GM12874 (cell line): ENCODE results near the gene RPL41.

Experiments
- TF ChIP-seq, protein P1 (sequence below): IDR thresholded peaks from 2 replicates; pipeline ENCODE4 v1.5.1; 2011; ENCODE audit warnings: low read depth, mild to moderate bottlenecking, control low read depth, low read length, moderate library complexity; ENCODE audit not compliant: insufficient read depth

RPL41 gene

DNA sequence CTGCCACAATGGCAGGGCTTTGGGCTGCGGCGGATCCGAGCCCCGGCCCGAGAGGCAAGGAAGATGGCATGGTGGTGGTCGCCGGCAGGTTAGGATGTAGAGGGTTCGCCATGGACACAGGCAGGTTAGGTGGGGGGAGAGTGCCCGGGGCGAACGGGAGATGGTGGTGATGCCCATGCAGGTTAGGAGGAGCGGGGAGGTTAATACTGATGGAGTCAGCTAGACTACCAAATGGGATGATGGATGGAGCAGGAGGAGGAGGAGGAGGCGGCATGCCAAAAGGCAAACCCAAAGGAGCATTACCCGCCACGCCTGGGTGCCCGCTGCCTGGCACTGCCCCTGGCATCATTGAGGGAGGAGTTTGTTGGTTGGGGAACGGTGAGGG lies 47.9 kb downstream of the RPL41 start:
- TF ChIP-seq, protein P1, sequence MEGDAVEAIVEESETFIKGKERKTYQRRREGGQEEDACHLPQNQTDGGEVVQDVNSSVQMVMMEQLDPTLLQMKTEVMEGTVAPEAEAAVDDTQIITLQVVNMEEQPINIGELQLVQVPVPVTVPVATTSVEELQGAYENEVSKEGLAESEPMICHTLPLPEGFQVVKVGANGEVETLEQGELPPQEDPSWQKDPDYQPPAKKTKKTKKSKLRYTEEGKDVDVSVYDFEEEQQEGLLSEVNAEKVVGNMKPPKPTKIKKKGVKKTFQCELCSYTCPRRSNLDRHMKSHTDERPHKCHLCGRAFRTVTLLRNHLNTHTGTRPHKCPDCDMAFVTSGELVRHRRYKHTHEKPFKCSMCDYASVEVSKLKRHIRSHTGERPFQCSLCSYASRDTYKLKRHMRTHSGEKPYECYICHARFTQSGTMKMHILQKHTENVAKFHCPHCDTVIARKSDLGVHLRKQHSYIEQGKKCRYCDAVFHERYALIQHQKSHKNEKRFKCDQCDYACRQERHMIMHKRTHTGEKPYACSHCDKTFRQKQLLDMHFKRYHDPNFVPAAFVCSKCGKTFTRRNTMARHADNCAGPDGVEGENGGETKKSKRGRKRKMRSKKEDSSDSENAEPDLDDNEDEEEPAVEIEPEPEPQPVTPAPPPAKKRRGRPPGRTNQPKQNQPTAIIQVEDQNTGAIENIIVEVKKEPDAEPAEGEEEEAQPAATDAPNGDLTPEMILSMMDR, result no peak

DNA sequence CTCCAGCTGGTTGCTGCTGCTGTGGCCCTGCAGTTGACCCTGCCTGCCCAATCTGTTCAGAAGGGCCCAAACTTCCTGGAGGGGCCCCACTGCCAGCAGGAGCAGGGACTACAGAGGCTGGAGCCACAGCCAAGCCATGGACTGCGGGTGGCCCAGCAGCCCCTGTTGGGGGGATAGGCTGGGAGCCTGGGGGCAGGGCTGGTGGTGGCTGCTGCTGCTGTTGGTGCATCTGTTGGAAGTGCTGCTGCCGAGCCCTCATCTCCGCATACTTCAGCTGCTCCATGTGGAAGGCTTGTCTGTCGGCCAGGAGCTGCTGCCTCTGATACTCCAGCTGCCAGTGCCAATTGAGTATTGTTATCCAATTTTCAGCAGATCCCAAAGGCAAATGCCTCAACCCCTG lies 48.9 kb downstream of the RPL41 start:
- TF ChIP-seq, protein P1, result no peak
